GM12865 (cell line): ENCODE data around the gene PAK1.

Experiments
- DNase-seq: peaks from one replicate; pipeline ENCODE4 v3.0.0; 2010; ENCODE audit warnings: low read depth
- H3K4me3 ChIP-seq: 2 replicates; pipeline ENCODE4 v1.5.1; 2011; ENCODE audit warnings: mild to moderate bottlenecking, low read depth, low read length, control low read depth
- TF ChIP-seq, protein P1 (sequence below): IDR thresholded peaks from 2 replicates; pipeline ENCODE4 v1.5.1; 2011; ENCODE audit warnings: low read length, control low read depth, low read depth, inconsistent platforms; ENCODE audit not compliant: insufficient read depth; ENCODE audit errors: missing control alignments

The PAK1 gene

GRCh38 chr11:77440678-77441077 is 33.2 kb downstream of the PAK1 start:
- TF ChIP-seq, protein P1, sequence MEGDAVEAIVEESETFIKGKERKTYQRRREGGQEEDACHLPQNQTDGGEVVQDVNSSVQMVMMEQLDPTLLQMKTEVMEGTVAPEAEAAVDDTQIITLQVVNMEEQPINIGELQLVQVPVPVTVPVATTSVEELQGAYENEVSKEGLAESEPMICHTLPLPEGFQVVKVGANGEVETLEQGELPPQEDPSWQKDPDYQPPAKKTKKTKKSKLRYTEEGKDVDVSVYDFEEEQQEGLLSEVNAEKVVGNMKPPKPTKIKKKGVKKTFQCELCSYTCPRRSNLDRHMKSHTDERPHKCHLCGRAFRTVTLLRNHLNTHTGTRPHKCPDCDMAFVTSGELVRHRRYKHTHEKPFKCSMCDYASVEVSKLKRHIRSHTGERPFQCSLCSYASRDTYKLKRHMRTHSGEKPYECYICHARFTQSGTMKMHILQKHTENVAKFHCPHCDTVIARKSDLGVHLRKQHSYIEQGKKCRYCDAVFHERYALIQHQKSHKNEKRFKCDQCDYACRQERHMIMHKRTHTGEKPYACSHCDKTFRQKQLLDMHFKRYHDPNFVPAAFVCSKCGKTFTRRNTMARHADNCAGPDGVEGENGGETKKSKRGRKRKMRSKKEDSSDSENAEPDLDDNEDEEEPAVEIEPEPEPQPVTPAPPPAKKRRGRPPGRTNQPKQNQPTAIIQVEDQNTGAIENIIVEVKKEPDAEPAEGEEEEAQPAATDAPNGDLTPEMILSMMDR, result no peak
- no peak overlapping the region for H3K4me3 ChIP-seq
- DNase-seq, result no peak

- no peak overlapping the region; the same call in 1 of the 2 replicates for H3K4me3 ChIP-seq
- TF ChIP-seq, protein P1, result no peak
- DNase-seq, result peak; percentile 30
These were observed 35.4 kb downstream of the PAK1 start for GRCh38 chr11:77438487-77438886.

- no peak overlapping the region for H3K4me3 ChIP-seq
- DNase-seq, result no peak
- TF ChIP-seq, protein P1, result no peak
These were observed 36.9 kb downstream of the PAK1 start for GRCh38 chr11:77436969-77437368.

GRCh38 chr11:77436506-77436905 is 37.4 kb downstream of the PAK1 start:
- TF ChIP-seq, protein P1, result no peak
- H3K4me3 ChIP-seq, result no peak overlapping the region

DNA sequence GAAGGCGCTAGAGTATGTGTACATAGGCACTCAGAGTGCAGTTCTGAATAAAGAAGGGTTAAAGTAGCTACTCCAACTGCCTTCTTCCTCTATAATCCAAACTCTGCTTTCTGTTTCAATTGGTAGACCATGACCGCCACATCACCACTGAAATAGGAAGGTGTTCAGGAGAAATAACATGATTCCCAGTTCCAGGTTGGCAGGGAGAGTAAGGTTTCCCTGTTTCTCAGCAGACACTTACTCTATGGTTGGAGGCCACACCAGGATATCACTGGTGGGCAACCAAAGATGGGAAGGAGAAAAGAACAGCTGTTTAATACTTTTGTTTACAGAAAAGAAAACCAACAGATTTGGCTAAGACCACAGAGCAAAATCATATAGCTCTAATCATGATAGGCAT is 37.9 kb downstream of the PAK1 start:
- no peak for DNase-seq
- TF ChIP-seq, protein P1, result no peak
- no peak overlapping the region for H3K4me3 ChIP-seq

More at GRCh38 chr11:77436506-77436905, 37.4 kb downstream of the PAK1 start:
- DNase-seq, result no peak

DNA sequence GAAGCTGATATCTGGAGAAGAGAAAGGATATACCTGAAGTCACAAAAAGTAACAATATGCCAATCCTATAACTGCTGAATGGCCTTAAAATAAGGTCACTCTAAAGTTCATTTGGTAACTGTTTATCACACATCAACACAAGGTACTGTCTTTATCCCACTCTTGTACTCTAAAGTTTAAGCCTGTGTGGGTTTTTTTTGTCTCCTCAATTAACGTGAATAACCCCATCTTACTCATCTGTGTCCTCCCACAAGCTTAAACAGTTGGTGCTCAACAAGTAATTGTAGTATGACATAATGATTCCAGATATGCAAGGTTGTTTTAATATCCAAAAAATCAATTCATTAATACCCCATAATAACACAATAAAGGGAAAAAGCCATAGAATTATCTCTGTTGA is 42.1 kb downstream of the PAK1 start:
- no peak overlapping the region for H3K4me3 ChIP-seq
- TF ChIP-seq, protein P1, result no peak
- no peak for DNase-seq

- no peak overlapping the region for H3K4me3 ChIP-seq
- no peak for DNase-seq
- TF ChIP-seq, protein P1, result no peak
These were observed 45.3 kb downstream of the PAK1 start for GRCh38 chr11:77428598-77428997.
